SH-SY5Y (cell line): ENCODE measurements around the gene ZFYVE1.

Experiments
- GATA2 ChIP-seq: IDR thresholded peaks from 2 replicates; pipeline ENCODE4 v1.6.1; 2011; ENCODE audit warnings: mild to moderate bottlenecking, low read depth, low read length
- GATA3 ChIP-seq: IDR thresholded peaks from 2 replicates; pipeline ENCODE4 v1.6.1; 2011; ENCODE audit warnings: low read depth, mild to moderate bottlenecking, low read length, moderate library complexity

GRCh38 chr14:72948481-72949138 is 78.3 kb downstream of the ZFYVE1 start:
- no peak for TF ChIP-seq GATA2
- no peak for TF ChIP-seq GATA3
